Activated CD8-positive, alpha-beta memory T cell treated with anti-CD3 and anti-CD28 coated beads for 36 hours (primary cell): Measurements from ENCODE around the gene CXCL8. TPM values are rescaled to one million over a fixed set of nuclear protein-coding genes. Genes with fewer than 3 reads are reported as not detected.

Source experiments
- CTCF ChIA-PET: fragments of 350-600 bp; sonication (Branson Sonifier 250); formaldehyde crosslinking; loops from one replicate; lab custom pipeline; 2021; ENCODE audit warnings: antibody characterized with exemption; lab: Charles Lee
- POLR2A ChIA-PET: fragments of 350-600 bp; sonication (Branson Sonifier 250); formaldehyde crosslinking; loops from one replicate; lab custom pipeline; 2021; ENCODE audit warnings: antibody characterized with exemption; lab: Charles Lee
- total RNA-seq, 2 experiments: library from RNA; stranded (reverse); gene quantifications; one replicate each; pipeline ENCODE4 v1.2.3, GENCODE V29; 2021

Gene CXCL8
- total RNA-seq, 2 experiments from 2014 or later = 0.21 to 0.30 TPM

GRCh38 chr4:73715659-73716058 lies 24.7 kb upstream of the CXCL8 start:
- CTCF ChIA-PET = no interaction called here
- POLR2A ChIA-PET = no interaction called here

GRCh38 chr4:73718375-73719373 lies 21.7 kb upstream of the CXCL8 start:
- POLR2A ChIA-PET = no interaction called here
- CTCF ChIA-PET = no interaction called here

GRCh38 chr4:73721435-73721834 lies 18.9 kb upstream of the CXCL8 start:
- CTCF ChIA-PET = no interaction called here
- POLR2A ChIA-PET = no interaction called here

GRCh38 chr4:73721909-73722308 lies 18.5 kb upstream of the CXCL8 start:
- CTCF ChIA-PET = no interaction called here
- POLR2A ChIA-PET = no interaction called here

GRCh38 chr4:73723023-73723422 lies 17.3 kb upstream of the CXCL8 start:
- CTCF ChIA-PET = interaction anchor here (0.5 kb wide), 1 partner anchor 1139 kb away, joined by 3 read pairs; no protein-coding TSS in a partner anchor
- POLR2A ChIA-PET = no interaction called here

- CTCF ChIA-PET = no interaction called here
- POLR2A ChIA-PET = no interaction called here
Measured at GRCh38 chr4:73723928-73724327, 16.4 kb upstream of the CXCL8 start.

- ChIA-PET POLR2A (no interaction called here), CTCF (no interaction called here)
Measured at GRCh38 chr4:73725510-73725909, 14.9 kb upstream of the CXCL8 start.

GRCh38 chr4:73725985-73726384 lies 14.4 kb upstream of the CXCL8 start:
- ChIA-PET POLR2A (no interaction called here), CTCF (no interaction called here)

- CTCF ChIA-PET = no interaction called here
- POLR2A ChIA-PET = no interaction called here
Measured at GRCh38 chr4:73727685-73728084, 12.7 kb upstream of the CXCL8 start.

GRCh38 chr4:73728091-73728741 lies 12.2 kb upstream of the CXCL8 start:
- ChIA-PET POLR2A (no interaction called here), CTCF (no interaction called here)

GRCh38 chr4:73729534-73730165 lies 10.7 kb upstream of the CXCL8 start:
- ChIA-PET CTCF (no interaction called here), POLR2A (no interaction called here)

GRCh38 chr4:73730292-73730691 lies 10.1 kb upstream of the CXCL8 start:
- ChIA-PET CTCF (no interaction called here), POLR2A (no interaction called here)

GRCh38 chr4:73730867-73731266 lies 9.5 kb upstream of the CXCL8 start:
- ChIA-PET CTCF (no interaction called here), POLR2A (no interaction called here)

GRCh38 chr4:73731968-73732610 lies 8.3 kb upstream of the CXCL8 start:
- ChIA-PET POLR2A (no interaction called here), CTCF (interaction anchor here (0.6 kb wide), 1 partner anchor 457 kb away, joined by 5 read pairs; no protein-coding TSS in a partner anchor)

GRCh38 chr4:73732759-73733431 lies 7.5 kb upstream of the CXCL8 start:
- ChIA-PET CTCF (no interaction called here), POLR2A (no interaction called here)

- ChIA-PET CTCF (no interaction called here), POLR2A (no interaction called here)
Measured at GRCh38 chr4:73734530-73735001, 5.8 kb upstream of the CXCL8 start.

- CTCF ChIA-PET = no interaction called here
- POLR2A ChIA-PET = no interaction called here
Measured at GRCh38 chr4:73735231-73735630, 5.1 kb upstream of the CXCL8 start.

GRCh38 chr4:73741031-73741749 lies 821 bp downstream of the CXCL8 start:
- ChIA-PET POLR2A (no interaction called here), CTCF (no interaction called here)
